HG02763 (cell line): ENCODE data around the gene ABHD16A.

ENCODE experiments used
- ATAC-seq: cut with Tn5 transposase; IDR thresholded peaks from one replicate; pipeline ENCODE4 v1.9.1; 2021; ENCODE audit warnings: mild to moderate bottlenecking, moderate library complexity; ENCODE audit not compliant: unreplicated experiment

The ABHD16A gene

DNA sequence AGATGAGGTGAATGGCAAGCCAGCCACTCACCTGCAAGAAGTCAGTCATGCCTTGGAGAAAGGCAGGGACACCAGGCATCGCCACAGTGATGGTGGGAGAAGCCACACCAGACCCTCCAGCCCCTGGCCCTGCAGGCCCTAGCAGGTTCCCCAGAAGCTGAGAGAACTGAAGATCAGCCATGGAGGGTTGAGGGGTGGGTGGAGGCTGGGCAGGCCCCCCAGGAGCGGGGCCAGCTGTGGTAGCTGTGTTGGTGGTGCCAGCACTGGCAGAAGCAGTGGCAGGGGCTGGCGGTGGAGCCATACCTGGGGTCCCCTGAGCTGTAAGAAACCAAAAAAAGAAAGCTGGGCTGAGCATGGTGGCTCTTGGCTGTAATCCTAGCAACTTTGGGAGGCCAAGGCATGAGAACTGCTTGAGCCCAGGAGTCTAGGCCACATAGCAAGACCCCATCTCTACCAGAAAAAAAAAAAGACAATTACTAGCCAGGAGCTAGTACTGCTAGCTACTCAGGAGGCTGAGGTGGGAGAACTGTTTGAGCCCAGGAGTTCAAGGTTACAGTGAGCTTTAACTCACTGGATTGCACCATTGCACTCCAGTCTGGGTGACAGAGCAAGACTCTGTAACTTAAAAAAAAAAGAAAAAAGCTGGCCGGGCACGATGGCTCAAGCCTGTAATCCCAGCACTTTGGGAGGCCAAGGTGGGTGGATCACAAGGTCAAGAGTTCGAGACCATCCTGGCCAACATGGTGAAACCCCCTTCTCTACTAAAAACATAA lies 60.1 kb downstream of the ABHD16A start:
- ATAC-seq = no peak

DNA sequence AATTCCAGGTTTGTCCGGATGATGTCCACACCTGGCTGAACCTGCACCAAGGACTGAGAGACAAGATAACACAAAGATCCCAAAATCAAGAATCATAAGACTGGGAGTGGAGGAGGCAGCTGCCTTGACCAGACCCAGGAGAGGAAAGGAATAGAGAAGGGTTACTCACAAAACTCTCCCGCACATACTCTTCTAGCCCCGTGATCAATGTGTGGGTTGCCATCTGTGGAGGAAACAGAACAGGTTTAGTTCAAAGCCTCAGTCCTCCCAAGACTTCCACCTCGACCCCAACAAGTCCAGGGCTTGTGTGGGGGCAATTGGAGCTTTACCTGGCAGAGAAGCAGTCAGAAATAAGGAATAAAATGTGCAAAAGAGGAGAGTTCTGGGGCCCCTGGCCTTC lies 61.8 kb downstream of the ABHD16A start:
- ATAC-seq = no peak

DNA sequence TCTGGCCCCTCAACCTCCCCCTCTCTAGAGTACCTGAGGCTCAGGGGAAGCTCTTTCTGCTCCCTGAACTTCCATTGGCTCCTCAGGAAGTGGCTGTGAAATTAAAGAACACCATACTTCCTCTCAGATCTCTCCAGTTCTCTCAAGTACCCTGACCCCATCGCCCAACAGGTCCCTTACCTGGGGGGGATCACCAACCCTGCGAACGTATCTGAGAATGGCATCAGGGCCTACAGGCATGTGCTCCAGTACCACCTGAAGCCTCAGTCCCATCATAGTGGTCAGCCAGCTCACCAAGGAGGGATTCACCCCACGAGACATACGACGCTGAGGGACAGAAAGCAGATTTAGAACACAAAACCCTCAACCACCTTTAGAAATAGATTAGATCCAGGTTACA lies 62.5 kb downstream of the ABHD16A start:
- no peak for ATAC-seq

DNA sequence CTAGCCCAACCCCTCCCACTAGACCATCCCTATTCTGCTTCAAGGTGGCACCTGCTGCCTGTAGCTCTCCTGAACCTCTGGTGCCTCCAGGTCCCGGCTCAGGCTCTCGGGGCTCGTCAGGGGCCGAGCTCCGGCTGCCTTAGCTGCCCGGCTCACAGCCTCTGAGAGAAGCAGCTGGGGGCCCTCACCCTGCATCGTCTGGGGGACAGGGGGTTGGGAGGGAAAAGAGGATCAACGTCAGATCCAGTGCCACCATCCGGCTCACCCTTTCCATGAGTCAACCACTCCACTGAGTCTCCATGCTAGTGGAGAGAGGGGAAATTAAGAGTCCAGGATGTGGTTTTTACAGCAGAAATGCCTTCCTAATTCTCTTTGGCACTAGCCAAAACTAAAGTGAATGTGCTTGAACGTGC lies 63.7 kb downstream of the ABHD16A start:
- ATAC-seq = no peak

DNA sequence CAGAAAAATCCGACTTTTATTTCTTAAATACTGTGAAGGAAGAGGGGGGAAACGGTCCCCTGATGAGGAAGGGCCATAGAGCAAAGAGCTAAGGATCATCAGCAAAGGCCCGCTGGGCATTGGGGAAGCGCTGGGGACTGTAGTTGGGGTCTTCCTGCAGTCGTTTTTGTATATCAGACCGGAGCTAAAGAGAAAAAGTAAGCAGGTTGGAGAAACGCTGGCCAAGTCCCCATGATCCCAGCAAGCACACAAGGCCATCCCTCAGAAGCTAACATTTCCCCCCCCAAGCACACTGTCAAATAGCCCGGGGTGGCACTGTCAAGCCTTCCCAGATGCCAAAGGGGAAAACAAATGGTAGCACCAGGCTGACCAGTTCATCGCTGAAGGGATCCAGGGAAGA lies 64.1 kb downstream of the ABHD16A start:
- ATAC-seq = no peak
